GM18858 (cell line): ENCODE measurements around the gene THOC6.
"Not testable (repeated sequence)": the region's sequence is repeated elsewhere in the genome, so short reads cannot be mapped to it uniquely, and the experiment has no call there.

ENCODE experiments used
- ATAC-seq: cut with Tn5 transposase; IDR thresholded peaks from one replicate; pipeline ENCODE4 v1.9.1; 2021; ENCODE audit not compliant: unreplicated experiment

The THOC6 gene

GRCh38 chr16:3052571-3053329 is 28.9 kb downstream of the THOC6 start:
- not testable (repeated sequence) for ATAC-seq

GRCh38 chr16:3053330-3053710 is 29.5 kb downstream of the THOC6 start:
- not testable (repeated sequence) for ATAC-seq

GRCh38 chr16:3054965-3055733 is 31.3 kb downstream of the THOC6 start:
- no peak for ATAC-seq

GRCh38 chr16:3055734-3056115 is 31.9 kb downstream of the THOC6 start:
- not testable (repeated sequence) for ATAC-seq

GRCh38 chr16:3056336-3057180 is 32.7 kb downstream of the THOC6 start:
- ATAC-seq = no peak

GRCh38 chr16:3057181-3058138 is 33.6 kb downstream of the THOC6 start:
- no peak for ATAC-seq

GRCh38 chr16:3058139-3059030 is 34.5 kb downstream of the THOC6 start:
- ATAC-seq = no peak

GRCh38 chr16:3059041-3059722 is 35.3 kb downstream of the THOC6 start:
- no peak for ATAC-seq

- no peak for ATAC-seq
Observed at GRCh38 chr16:3059723-3060242, 35.9 kb downstream of the THOC6 start.

GRCh38 chr16:3060339-3061127 is 36.7 kb downstream of the THOC6 start:
- no peak for ATAC-seq

GRCh38 chr16:3062553-3062952 is 38.7 kb downstream of the THOC6 start:
- ATAC-seq = no peak

- ATAC-seq = no peak
Observed at GRCh38 chr16:3063625-3064386, 40.0 kb downstream of the THOC6 start.

- no peak for ATAC-seq
Observed at GRCh38 chr16:3065069-3065741, 41.4 kb downstream of the THOC6 start, which contains the start of gene IL32. IL32 (plus strand) TSS chr16:3065640; CDS start chr16:3065812, 172 bp downstream.

- no peak for ATAC-seq
Observed at GRCh38 chr16:3065742-3066439, 42.1 kb downstream of the THOC6 start.

GRCh38 chr16:3066440-3066748 is 42.6 kb downstream of the THOC6 start:
- ATAC-seq = no peak

- no peak for ATAC-seq
Observed at GRCh38 chr16:3068487-3068886, 44.7 kb downstream of the THOC6 start.
